PC-9 (cell line): ENCODE data around the gene PCDHB12. TPM values are rescaled to one million over a fixed set of nuclear protein-coding genes. Genes with fewer than 3 reads are reported as not detected.
"Not testable (repeated sequence)": the region's sequence is repeated elsewhere in the genome, so short reads cannot be mapped to it uniquely, and the experiment has no call there.

ENCODE experiments used
- BruUV-seq: library from RNA; stranded (reverse); fragments of 400-500 nt; replicated peaks from 2 replicates; lab custom pipeline; 2021; lab: Mats Ljungman, UMichigan
- CTCF ChIA-PET: fragments of 300-600 bp; sonication (Branson Sonifier 250); formaldehyde crosslinking; loops from one replicate; lab custom pipeline; 2022; ENCODE audit warnings: antibody characterized with exemption; lab: Charles Lee
- POLR2A ChIA-PET: fragments of 300-600 bp; sonication (Branson Sonifier 250); formaldehyde crosslinking; loops from one replicate; lab custom pipeline; 2022; ENCODE audit warnings: antibody characterized with exemption; ENCODE audit not compliant: unreplicated experiment; lab: Charles Lee
- DNase-seq, 2 experiments: peaks; one replicate each; pipeline versions ENCODE4 v3.0.0 to v3.0.0-alpha.2; 2015 to 2022; ENCODE audit warnings: mixed read lengths in 1 of 2
- H2AFZ ChIP-seq: fragments of 200-600 bp; sonication (generic); 2 replicates; pipeline ENCODE4 v1.8.1; 2017; ENCODE audit warnings: antibody characterized with exemption
- H3F3A ChIP-seq: fragments of 200-600 bp; sonication (generic); 2 replicates; pipeline ENCODE4 v1.8.1; 2017; ENCODE audit warnings: antibody characterized with exemption, mild to moderate bottlenecking, low read depth; ENCODE audit not compliant: insufficient read depth
- H3K27ac ChIP-seq: fragments of 200-600 bp; sonication (generic); 2 replicates; pipeline ENCODE4 v1.6.1; 2016; ENCODE audit warnings: mixed run types
- H3K27me3 ChIP-seq: fragments of 200-600 bp; sonication (generic); 2 replicates; pipeline ENCODE4 v1.6.1; 2016; ENCODE audit warnings: low read depth, mixed run types; ENCODE audit not compliant: insufficient read depth
- H3K36me3 ChIP-seq: fragments of 200-600 bp; sonication (generic); 2 replicates; pipeline ENCODE4 v1.6.1; 2016; ENCODE audit warnings: low read depth, mixed run types
- H3K4me1 ChIP-seq: fragments of 200-600 bp; sonication (generic); replicated peaks from 2 replicates; pipeline ENCODE4 v1.6.1; 2016; ENCODE audit warnings: mixed run types; ENCODE audit not compliant: insufficient read depth
- H3K4me2 ChIP-seq: fragments of 200-600 bp; sonication (generic); 2 replicates; pipeline ENCODE4 v1.6.1; 2017; ENCODE audit warnings: mixed run types
- H3K4me3 ChIP-seq: fragments of 200-600 bp; sonication (generic); 2 replicates; pipeline ENCODE4 v1.6.1; 2016; ENCODE audit warnings: mixed run types
- H3K79me2 ChIP-seq: fragments of 200-600 bp; sonication (generic); 2 replicates; pipeline ENCODE4 v1.6.1; 2017; ENCODE audit warnings: low read depth, mixed run types
- H3K9me2 ChIP-seq: fragments of 200-600 bp; sonication (generic); 2 replicates; pipeline ENCODE4 v1.8.1; 2017; ENCODE audit warnings: mild to moderate bottlenecking; ENCODE audit not compliant: insufficient read depth
- H3K9me3 ChIP-seq: fragments of 200-600 bp; sonication (generic); 2 replicates; pipeline ENCODE4 v1.8.1; 2016; ENCODE audit warnings: low read depth; ENCODE audit not compliant: insufficient read depth
- H4K20me1 ChIP-seq: fragments of 200-600 bp; sonication (generic); 2 replicates; pipeline ENCODE4 v1.8.1; 2017; ENCODE audit not compliant: insufficient read depth
- EZH2 ChIP-seq: fragments of 200-600 bp; sonication (generic); IDR thresholded peaks from 2 replicates; pipeline ENCODE4 v1.8.0; 2017; ENCODE audit warnings: antibody characterized with exemption, low read depth
- intact Hi-C: fragments of 100-400 bp; cut with micrococcal nuclease; formaldehyde crosslinking; loops from one replicate; pipeline ENCODE4 v1.10.0; 2022; ENCODE audit not compliant: unreplicated experiment
- total RNA-seq: library from RNA; stranded (reverse); gene quantifications from 2 replicates; pipeline ENCODE4 v1.2.3, GENCODE V29; 2021
- TF ChIP-seq, protein P1 (sequence below): fragments of 200-600 bp; sonication (generic); conservative IDR thresholded peaks from 2 replicates; pipeline ENCODE4 v1.6.1; 2017; ENCODE audit warnings: mixed run types, antibody characterized with exemption, mild to moderate bottlenecking, moderate library complexity

Gene PCDHB12
- total RNA-seq, 1 experiment from 2014 or later = not detected

DNA sequence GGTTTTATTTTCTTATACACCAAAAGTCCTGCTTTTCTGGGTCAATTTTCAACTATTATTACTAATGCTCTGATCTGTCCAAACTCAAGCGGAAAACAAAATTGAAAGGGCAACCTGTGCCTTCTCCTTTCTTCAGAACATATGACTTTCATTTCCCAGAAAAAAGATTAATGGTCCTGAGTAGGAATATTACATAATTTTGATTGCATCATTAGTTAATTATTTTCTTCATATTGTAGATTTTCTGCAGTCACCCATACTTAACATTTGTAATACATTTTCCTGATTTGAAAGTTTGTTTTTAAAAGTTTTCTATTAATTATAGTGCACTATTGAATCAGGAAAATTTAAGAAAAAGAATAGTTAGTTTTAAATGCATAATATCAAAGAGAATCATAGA is 32.6 kb upstream of the PCDHB12 start:
- Histone ChIP-seq H3K9me3 (peaks cover 4% of the 10 kb centered on the region; the same call in 1 of the 2 replicates), H3F3A (no peaks in the 10 kb centered on the region), H3K4me1 (no peaks in the 10 kb centered on the region), H3K9me2 (no peaks in the 10 kb centered on the region), H3K27me3 (no peaks in the 10 kb centered on the region), H2AFZ (no peak overlapping the region), H4K20me1 (no peaks in the 10 kb centered on the region), H3K4me2 (no peak overlapping the region), H3K36me3 (no peaks in the 10 kb centered on the region), H3K79me2 (no peaks in the 10 kb centered on the region), H3K27ac (no peak overlapping the region), H3K4me3 (no peak overlapping the region)
- no peak for DNase-seq
- TF ChIP-seq EZH2 = no peak
- TF ChIP-seq, protein P1, sequence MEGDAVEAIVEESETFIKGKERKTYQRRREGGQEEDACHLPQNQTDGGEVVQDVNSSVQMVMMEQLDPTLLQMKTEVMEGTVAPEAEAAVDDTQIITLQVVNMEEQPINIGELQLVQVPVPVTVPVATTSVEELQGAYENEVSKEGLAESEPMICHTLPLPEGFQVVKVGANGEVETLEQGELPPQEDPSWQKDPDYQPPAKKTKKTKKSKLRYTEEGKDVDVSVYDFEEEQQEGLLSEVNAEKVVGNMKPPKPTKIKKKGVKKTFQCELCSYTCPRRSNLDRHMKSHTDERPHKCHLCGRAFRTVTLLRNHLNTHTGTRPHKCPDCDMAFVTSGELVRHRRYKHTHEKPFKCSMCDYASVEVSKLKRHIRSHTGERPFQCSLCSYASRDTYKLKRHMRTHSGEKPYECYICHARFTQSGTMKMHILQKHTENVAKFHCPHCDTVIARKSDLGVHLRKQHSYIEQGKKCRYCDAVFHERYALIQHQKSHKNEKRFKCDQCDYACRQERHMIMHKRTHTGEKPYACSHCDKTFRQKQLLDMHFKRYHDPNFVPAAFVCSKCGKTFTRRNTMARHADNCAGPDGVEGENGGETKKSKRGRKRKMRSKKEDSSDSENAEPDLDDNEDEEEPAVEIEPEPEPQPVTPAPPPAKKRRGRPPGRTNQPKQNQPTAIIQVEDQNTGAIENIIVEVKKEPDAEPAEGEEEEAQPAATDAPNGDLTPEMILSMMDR = no peak
- CTCF ChIA-PET = no interaction called here
- POLR2A ChIA-PET = no interaction called here
- BruUV-seq = no TSS peak
- intact Hi-C loops = no loop called here

DNA sequence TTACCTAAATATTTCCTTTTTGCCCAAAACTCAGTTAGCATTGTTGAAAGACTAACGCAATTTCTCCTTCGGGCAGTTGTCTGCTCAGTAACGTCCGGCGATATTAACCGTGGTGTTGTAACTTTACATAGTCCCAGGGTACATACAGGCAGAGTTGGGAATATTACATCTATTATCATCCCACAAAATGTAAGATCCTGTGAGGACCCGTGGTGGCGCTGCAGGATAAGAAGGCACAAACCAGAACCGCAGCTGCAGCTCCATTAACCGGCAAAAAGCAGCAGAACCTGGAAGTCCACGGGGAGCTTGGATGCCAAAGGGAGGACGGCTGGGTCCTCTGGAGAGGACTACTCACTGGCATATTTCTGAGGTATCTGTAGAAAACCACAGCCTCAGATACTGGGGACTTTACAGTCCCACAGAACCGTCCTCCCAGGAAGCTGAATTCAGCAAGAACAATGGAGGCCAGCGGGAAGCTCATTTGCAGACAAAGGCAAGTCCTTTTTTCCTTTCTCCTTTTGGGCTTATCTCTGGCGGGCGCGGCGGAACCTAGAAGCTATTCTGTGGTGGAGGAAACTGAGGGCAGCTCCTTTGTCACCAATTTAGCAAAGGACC is 30.8 kb upstream of the PCDHB12 start, which contains the start of gene PCDHB8:
Gene PCDHB8 (plus strand): TSS at position 214 of the 615 bp plus-strand sequence. CDS start 245 bp downstream, at position 459.
- POLR2A ChIA-PET = interaction anchor here (0.7 kb wide), 1 partner anchor 22 kb away, joined by 4 read pairs; no protein-coding TSS in a partner anchor
- intact Hi-C loops, H3K4me1 ChIP-seq, H3K27ac ChIP-seq, H3K9me3 ChIP-seq, CTCF ChIA-PET, H4K20me1 ChIP-seq, H3K4me3 ChIP-seq, H3K9me2 ChIP-seq, H3K4me2 ChIP-seq, BruUV-seq, H2AFZ ChIP-seq, H3K36me3 ChIP-seq, H3K79me2 ChIP-seq, DNase-seq, H3F3A ChIP-seq, H3K27me3 ChIP-seq: not testable (repeated sequence)

DNA sequence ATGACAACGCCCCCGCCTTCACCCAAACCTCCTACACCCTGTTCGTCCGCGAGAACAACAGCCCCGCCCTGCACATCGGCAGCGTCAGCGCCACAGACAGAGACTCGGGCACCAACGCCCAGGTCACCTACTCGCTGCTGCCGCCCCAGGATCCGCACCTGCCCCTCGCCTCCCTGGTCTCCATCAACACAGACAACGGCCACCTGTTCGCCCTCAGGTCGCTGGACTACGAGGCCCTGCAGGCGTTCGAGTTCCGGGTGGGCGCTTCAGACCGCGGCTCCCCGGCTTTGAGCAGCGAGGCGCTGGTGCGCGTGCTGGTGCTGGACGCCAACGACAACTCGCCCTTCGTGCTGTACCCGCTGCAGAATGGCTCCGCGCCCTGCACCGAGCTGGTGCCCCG is 29.1 kb upstream of the PCDHB12 start:
- POLR2A ChIA-PET = interaction anchor here (0.6 kb wide), 1 partner anchor 72 kb away, joined by 10 read pairs; no protein-coding TSS in a partner anchor
- H3K4me3 ChIP-seq, H3K79me2 ChIP-seq, DNase-seq, H3K4me2 ChIP-seq, H2AFZ ChIP-seq, H3K4me1 ChIP-seq, CTCF ChIA-PET, H3K9me2 ChIP-seq, H3F3A ChIP-seq, H3K27ac ChIP-seq, BruUV-seq, H4K20me1 ChIP-seq, intact Hi-C loops, H3K9me3 ChIP-seq, H3K36me3 ChIP-seq, H3K27me3 ChIP-seq: not testable (repeated sequence)

DNA sequence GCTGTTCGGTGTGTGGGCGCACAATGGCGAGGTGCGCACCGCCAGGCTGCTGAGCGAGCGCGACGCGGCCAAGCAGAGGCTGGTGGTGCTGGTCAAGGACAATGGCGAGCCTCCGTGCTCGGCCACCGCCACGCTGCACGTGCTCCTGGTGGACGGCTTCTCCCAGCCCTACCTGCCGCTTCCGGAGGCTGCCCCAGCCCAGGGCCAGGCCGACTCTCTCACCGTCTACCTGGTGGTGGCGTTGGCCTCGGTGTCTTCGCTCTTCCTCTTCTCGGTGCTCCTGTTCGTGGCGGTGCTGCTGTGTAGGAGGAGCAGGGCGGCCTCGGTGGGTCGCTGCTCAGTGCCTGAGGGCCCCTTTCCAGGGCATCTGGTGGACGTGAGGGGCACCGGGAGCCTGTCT is 28.6 kb upstream of the PCDHB12 start:
- intact Hi-C loops = loop anchor here (10.0 kb wide), 1 partner anchor 95 kb away; no protein-coding TSS in a partner anchor
- POLR2A ChIA-PET = interaction anchor here (0.6 kb wide), 1 partner anchor 72 kb away, joined by 10 read pairs; no protein-coding TSS in a partner anchor
- not testable (repeated sequence) for H3K9me2 ChIP-seq

More for the DNA sequence above, 28.6 kb upstream of the PCDHB12 start:
- H3K4me1 ChIP-seq, H3F3A ChIP-seq, DNase-seq, H3K4me2 ChIP-seq, H3K9me3 ChIP-seq, H4K20me1 ChIP-seq, CTCF ChIA-PET, H2AFZ ChIP-seq, H3K27me3 ChIP-seq, H3K4me3 ChIP-seq, H3K36me3 ChIP-seq, H3K79me2 ChIP-seq, H3K27ac ChIP-seq, BruUV-seq: not testable (repeated sequence)
